GM12801 (cell line): ENCODE results near the gene IRF9.

Experiments used
- TF ChIP-seq, protein P1 (sequence below): IDR thresholded peaks from one replicate; pipeline ENCODE4 v1.5.1; 2011; ENCODE audit warnings: control low read depth; ENCODE audit not compliant: insufficient read length; ENCODE audit errors: extremely low read depth

The IRF9 gene

DNA sequence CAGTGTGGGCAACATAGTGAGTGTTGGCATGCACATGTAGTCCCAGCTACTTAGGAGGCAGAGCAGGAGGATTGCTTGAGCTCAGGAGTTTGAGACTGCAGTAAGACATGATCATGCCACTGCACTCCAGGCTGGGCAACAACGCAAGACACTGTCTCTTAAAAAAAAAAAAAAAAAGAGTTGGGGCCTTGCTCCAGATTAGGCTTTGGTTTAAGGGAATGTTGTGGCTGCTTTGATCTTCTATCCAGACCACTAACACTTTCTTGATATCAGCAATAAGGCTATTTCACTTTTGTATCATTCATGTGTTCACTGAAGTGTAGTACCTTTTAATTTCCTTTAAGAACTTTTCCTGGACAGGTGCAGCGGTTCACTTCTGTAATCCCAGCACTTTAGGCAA, 33.4 kb upstream of the IRF9 start:
- TF ChIP-seq, protein P1, sequence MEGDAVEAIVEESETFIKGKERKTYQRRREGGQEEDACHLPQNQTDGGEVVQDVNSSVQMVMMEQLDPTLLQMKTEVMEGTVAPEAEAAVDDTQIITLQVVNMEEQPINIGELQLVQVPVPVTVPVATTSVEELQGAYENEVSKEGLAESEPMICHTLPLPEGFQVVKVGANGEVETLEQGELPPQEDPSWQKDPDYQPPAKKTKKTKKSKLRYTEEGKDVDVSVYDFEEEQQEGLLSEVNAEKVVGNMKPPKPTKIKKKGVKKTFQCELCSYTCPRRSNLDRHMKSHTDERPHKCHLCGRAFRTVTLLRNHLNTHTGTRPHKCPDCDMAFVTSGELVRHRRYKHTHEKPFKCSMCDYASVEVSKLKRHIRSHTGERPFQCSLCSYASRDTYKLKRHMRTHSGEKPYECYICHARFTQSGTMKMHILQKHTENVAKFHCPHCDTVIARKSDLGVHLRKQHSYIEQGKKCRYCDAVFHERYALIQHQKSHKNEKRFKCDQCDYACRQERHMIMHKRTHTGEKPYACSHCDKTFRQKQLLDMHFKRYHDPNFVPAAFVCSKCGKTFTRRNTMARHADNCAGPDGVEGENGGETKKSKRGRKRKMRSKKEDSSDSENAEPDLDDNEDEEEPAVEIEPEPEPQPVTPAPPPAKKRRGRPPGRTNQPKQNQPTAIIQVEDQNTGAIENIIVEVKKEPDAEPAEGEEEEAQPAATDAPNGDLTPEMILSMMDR, result no peak

DNA sequence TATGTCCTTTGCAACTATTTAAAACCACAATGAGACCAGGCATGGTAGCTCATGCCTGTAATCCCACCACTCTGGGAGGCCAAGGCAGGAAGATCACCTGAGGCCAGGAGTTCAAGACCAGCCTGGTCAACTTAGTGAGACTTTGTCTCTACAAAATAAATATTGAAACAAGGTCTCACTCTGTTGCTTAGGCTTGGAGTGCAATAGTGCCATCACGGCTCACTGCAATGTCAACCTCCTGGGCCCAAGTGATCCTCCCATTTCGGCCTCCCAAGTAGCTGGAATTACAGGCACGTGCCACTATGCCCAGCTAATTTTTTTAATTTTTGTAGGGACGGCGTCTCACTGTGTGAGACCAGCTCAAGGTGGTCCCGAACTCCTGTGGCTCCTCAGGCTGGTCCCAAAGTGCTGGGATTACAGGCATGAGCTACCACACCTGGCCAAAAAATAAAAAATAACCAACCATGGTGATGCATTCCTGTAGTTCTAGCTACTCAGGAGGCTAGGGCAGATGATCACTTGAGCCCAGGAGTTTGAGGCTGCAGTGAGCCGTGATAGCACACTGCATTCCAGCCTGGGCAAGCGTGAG, 31.6 kb upstream of the IRF9 start:
- TF ChIP-seq, protein P1, result no peak

DNA sequence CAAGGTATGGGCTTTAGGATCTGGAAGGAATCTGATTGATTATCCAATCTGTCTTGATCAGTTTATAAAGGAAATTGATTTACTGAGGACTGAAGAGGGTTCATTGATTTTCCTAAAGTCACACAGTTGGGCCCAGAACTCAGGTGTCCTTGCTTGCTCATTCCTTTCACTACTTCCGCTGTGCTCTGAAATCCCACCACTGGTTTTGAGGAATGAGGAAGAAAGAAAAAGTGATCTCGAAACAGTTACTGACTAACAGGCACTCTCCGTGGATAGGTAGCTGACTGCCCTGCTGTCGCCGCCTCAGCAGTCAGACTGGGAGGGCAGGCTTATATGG, 30.7 kb upstream of the IRF9 start, which contains the start of gene FITM1:
TSS of gene FITM1 (plus strand) at position 280 of the 337 bp plus-strand sequence. CDS start 905 bp downstream, outside the sequence.
- TF ChIP-seq, protein P1, result no peak

DNA sequence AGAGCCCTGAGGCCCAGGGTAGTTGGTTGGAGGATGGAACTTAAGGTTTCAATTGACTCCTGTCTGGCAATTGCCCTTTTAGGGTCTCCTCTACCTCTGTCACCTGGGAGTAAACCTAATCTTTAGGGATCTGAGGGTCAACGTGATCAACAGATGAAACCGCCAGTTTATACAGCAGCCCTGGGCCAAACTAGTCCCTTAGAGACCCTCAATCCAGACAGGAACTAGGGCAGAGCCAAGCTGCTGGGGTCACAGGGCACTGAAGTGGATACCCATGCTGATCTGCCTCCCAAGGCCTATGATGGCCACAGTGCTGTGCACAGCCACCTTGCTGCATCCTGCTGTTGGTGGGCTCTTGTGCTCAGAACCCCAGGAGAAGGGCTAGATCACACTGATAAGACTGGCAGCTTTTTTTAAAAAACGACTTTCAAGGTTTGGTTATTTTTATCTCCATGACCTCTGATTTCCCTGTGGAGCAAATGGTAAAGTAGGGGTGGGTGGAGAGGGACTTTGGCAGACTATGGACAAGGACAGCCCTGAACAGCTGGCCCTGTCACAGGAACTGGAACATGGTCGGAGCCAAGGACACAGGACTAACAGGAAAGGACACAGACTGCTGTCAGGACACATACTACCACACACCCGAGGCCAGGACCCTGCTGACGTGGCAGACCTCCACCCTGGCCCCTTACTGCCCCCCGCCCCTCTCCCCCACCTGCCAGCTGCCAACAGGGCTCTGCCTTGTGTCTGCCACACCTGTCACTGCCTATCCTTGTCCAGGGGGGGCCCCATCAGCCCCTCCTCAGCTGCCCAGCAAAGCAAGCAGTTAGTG, 30.1 kb upstream of the IRF9 start:
- TF ChIP-seq, protein P1, result no peak

DNA sequence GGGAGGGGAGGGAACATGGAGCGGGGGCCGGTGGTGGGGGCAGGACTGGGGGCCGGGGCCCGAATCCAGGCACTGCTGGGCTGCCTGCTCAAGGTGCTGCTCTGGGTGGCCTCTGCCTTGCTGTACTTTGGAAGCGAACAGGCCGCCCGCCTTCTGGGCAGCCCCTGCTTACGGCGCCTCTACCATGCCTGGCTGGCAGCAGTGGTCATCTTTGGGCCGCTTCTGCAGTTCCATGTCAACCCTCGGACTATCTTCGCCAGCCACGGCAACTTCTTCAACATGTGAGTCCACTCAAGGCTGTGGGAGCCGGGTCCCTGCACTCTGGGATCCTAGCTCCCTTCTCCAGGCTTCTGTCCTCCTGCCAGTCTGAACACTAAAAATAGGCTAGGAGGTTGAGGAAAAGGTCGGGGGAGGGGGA, 29.5 kb upstream of the IRF9 start:
- TF ChIP-seq, protein P1, result no peak

DNA sequence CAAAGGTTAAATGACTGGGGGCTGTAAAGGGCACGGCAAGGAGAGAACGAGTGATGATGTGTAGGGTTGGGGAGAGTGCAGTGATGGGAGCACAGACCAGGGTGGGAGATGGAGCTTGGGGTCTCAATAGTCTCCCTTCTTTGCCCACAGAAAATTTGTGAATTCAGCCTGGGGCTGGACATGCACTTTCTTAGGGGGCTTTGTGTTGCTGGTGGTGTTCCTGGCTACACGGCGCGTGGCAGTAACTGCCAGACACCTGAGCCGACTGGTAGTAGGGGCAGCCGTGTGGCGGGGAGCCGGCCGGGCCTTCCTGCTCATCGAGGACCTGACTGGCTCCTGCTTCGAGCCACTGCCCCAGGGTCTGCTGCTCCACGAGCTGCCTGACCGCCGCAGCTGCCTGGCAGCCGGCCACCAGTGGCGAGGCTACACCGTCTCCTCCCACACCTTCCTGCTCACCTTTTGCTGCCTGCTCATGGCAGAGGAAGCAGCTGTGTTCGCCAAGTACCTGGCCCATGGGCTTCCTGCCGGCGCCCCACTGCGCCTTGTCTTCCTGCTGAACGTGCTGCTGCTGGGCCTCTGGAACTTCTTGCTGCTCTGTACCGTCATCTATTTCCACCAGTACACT, 28.9 kb upstream of the IRF9 start:
- TF ChIP-seq, protein P1, result no peak

DNA sequence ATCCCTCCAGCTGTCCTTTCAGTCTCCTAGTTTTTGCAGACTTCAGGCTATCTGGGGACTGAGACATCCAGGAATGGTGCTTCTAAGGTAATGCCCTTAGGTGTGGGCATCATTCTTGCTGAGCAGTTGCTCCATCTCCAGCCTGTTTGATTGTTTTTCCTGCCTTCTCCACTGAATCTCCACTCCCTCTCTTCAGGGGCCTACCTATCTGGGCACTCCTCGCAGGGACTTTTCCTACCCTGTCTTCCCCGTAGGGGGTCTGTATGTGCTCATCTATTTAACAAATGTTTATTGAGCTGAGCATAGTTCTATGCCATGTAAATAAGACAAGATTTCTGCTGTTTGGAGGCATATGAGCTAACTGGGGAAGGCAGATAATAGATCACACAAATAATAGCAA, 28.1 kb upstream of the IRF9 start:
- TF ChIP-seq, protein P1, result no peak
